WTC11 (cell line): ENCODE measurements around the gene COL13A1. TPM values are rescaled to one million over a fixed set of nuclear protein-coding genes. Genes with fewer than 3 reads are reported as not detected.

ENCODE experiments used
- ATAC-seq: fragments of 200-7000 bp; cut with Tn5 transposase; 2 replicates; pipeline ENCODE4 v1.10.0; 2021; ENCODE audit warnings: mild to moderate bottlenecking, moderate library complexity
- CTCF ChIA-PET: fragments of 300-600 bp; sonication (Branson Sonifier 250); formaldehyde crosslinking; loops from one replicate; lab custom pipeline; 2021; ENCODE audit warnings: antibody characterized with exemption; lab: Charles Lee
- POLR2A ChIA-PET: fragments of 350-600 bp; sonication (Branson Sonifier 250); formaldehyde crosslinking; loops from one replicate; lab custom pipeline; 2021; ENCODE audit warnings: antibody characterized with exemption; lab: Charles Lee
- DNase-seq: peaks from one replicate; pipeline ENCODE4 v3.0.0; 2021; ENCODE audit warnings: low spot score
- H3K27ac Mint-ChIP-seq: 2 replicates; pipeline ENCODE4 v1.8.0; 2021; ENCODE audit warnings: mixed read lengths
- H3K27me3 Mint-ChIP-seq: 2 replicates; pipeline ENCODE4 v1.8.0; 2021; ENCODE audit warnings: low read depth, mild to moderate bottlenecking, moderate library complexity, mixed read lengths
- H3K36me3 Mint-ChIP-seq: 2 replicates; pipeline ENCODE4 v1.8.0; 2021; ENCODE audit warnings: mixed read lengths
- H3K4me1 Mint-ChIP-seq: 2 replicates; pipeline ENCODE4 v1.8.0; 2022; ENCODE audit warnings: mixed read lengths
- H3K4me3 Mint-ChIP-seq: 2 replicates; pipeline ENCODE4 v1.8.0; 2021; ENCODE audit warnings: mild to moderate bottlenecking, moderate library complexity, mixed read lengths
- H3K9me3 Mint-ChIP-seq: 2 replicates; pipeline ENCODE4 v1.8.0; 2021; ENCODE audit warnings: mixed read lengths
- FOXK1 ChIP-seq: sonication (generic); formaldehyde crosslinking; IDR thresholded peaks from 2 replicates; pipeline ENCODE4 v1.8.0; 2022; ENCODE audit warnings: mild to moderate bottlenecking, moderate library complexity, missing genetic modification reagents
- NFYB ChIP-seq: sonication (generic); formaldehyde crosslinking; conservative IDR thresholded peaks from 2 replicates; pipeline ENCODE4 v1.8.0; 2022; ENCODE audit warnings: low read depth, missing genetic modification reagents
- NR2C2 ChIP-seq: sonication (generic); formaldehyde crosslinking; IDR thresholded peaks from 2 replicates; pipeline ENCODE4 v1.8.0; 2022; ENCODE audit warnings: mild to moderate bottlenecking, missing genetic modification reagents
- ZNF138 ChIP-seq: sonication (generic); formaldehyde crosslinking; conservative IDR thresholded peaks from 2 replicates; pipeline ENCODE4 v1.8.1; 2022; ENCODE audit warnings: mild to moderate bottlenecking, moderate library complexity, missing genetic modification reagents
- ZNF423 ChIP-seq: fragments of 250-450 bp; sonication (Bioruptor Pico); IDR thresholded peaks from 2 replicates; pipeline ENCODE4 v2.1.2; 2022; ENCODE audit warnings: mild to moderate bottlenecking, moderate library complexity
- total RNA-seq: library from RNA; stranded (reverse); gene quantifications from 3 replicates; pipeline ENCODE4 v1.2.3, GENCODE V29; 2021
- TF ChIP-seq, protein P1 (sequence below): sonication (generic); formaldehyde crosslinking; IDR thresholded peaks from 2 replicates; pipeline ENCODE4 v1.8.0; 2022; ENCODE audit warnings: missing genetic modification reagents
- TF ChIP-seq, protein P2 (sequence below): sonication (generic); formaldehyde crosslinking; IDR thresholded peaks from 2 replicates; pipeline ENCODE4 v1.8.0; 2023; ENCODE audit warnings: missing genetic modification reagents
- TF ChIP-seq, protein P3 (sequence below): fragments of 250-450 bp; sonication (Bioruptor Pico); IDR thresholded peaks from 2 replicates; pipeline ENCODE4 v1.8.0; 2021; ENCODE audit warnings: mild to moderate bottlenecking
- TF ChIP-seq, protein P4 (sequence below): fragments of 250-450 bp; sonication (Bioruptor Pico); IDR thresholded peaks from 2 replicates; pipeline ENCODE4 v1.9.0; 2021; ENCODE audit warnings: mild to moderate bottlenecking
- TF ChIP-seq, protein P5 (sequence below): fragments of 200-600 bp; IDR thresholded peaks from 2 replicates; pipeline ENCODE4 v1.8.0; 2022; ENCODE audit warnings: antibody characterized with exemption
- TF ChIP-seq, protein P6 (sequence below): sonication (generic); formaldehyde crosslinking; IDR thresholded peaks from 2 replicates; pipeline ENCODE4 v1.8.1; 2022; ENCODE audit warnings: missing genetic modification reagents, borderline replicate concordance

Gene COL13A1
- total RNA-seq, 1 experiment from 2014 or later, result 7.1 TPM

DNA sequence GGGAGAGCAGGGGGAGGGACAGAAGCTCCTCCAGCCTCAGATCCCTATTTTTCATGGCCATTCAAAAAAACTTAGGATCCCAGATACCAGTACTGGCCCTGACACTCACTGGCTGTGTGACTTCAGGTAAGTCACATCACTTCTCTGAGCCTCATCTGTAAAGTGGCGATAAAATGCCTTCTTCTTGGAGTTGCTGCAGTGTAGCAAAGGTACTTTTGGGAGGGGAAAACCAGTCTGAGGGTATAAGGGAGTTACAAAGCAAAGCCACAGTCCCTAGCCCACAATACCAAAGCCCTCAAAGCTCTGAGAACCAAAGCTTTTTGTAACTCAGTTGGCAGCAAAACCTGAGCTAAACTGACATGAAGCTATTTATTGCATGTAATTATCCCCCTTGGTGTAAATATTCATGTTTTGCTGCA lies 43.4 kb upstream of the COL13A1 start:
- Mint-ChIP-seq H3K27ac (no peak overlapping the region; the same call in 1 of the 2 replicates), H3K9me3 (no peaks in the 10 kb centered on the region), H3K4me1 (no peaks in the 10 kb centered on the region), H3K36me3 (no peaks in the 10 kb centered on the region), H3K27me3 (peaks cover 4% of the 10 kb centered on the region), H3K4me3 (no peak overlapping the region)
- POLR2A ChIA-PET, result no interaction called here
- CTCF ChIA-PET, result interaction anchor here (1.3 to 3.1 kb wide), 5 partner anchors 9 to 200 kb away, joined by 3 to 9 read pairs (median 6); no protein-coding TSS in a partner anchor
- TF ChIP-seq FOXK1 (CRISPR knock-in tag) (no peak), NFYB (CRISPR knock-in tag) (no peak), ZNF138 (CRISPR knock-in tag) (no peak), NR2C2 (no peak), ZNF423 (CRISPR knock-in tag) (no peak)
- TF ChIP-seq, protein P1, sequence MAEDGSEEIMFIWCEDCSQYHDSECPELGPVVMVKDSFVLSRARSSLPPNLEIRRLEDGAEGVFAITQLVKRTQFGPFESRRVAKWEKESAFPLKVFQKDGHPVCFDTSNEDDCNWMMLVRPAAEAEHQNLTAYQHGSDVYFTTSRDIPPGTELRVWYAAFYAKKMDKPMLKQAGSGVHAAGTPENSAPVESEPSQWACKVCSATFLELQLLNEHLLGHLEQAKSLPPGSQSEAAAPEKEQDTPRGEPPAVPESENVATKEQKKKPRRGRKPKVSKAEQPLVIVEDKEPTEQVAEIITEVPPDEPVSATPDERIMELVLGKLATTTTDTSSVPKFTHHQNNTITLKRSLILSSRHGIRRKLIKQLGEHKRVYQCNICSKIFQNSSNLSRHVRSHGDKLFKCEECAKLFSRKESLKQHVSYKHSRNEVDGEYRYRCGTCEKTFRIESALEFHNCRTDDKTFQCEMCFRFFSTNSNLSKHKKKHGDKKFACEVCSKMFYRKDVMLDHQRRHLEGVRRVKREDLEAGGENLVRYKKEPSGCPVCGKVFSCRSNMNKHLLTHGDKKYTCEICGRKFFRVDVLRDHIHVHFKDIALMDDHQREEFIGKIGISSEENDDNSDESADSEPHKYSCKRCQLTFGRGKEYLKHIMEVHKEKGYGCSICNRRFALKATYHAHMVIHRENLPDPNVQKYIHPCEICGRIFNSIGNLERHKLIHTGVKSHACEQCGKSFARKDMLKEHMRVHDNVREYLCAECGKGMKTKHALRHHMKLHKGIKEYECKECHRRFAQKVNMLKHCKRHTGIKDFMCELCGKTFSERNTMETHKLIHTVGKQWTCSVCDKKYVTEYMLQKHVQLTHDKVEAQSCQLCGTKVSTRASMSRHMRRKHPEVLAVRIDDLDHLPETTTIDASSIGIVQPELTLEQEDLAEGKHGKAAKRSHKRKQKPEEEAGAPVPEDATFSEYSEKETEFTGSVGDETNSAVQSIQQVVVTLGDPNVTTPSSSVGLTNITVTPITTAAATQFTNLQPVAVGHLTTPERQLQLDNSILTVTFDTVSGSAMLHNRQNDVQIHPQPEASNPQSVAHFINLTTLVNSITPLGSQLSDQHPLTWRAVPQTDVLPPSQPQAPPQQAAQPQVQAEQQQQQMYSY (CRISPR knock-in tag), result no peak
- TF ChIP-seq, protein P2, sequence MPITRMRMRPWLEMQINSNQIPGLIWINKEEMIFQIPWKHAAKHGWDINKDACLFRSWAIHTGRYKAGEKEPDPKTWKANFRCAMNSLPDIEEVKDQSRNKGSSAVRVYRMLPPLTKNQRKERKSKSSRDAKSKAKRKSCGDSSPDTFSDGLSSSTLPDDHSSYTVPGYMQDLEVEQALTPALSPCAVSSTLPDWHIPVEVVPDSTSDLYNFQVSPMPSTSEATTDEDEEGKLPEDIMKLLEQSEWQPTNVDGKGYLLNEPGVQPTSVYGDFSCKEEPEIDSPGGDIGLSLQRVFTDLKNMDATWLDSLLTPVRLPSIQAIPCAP (CRISPR knock-in tag), result no peak
- TF ChIP-seq, protein P3, sequence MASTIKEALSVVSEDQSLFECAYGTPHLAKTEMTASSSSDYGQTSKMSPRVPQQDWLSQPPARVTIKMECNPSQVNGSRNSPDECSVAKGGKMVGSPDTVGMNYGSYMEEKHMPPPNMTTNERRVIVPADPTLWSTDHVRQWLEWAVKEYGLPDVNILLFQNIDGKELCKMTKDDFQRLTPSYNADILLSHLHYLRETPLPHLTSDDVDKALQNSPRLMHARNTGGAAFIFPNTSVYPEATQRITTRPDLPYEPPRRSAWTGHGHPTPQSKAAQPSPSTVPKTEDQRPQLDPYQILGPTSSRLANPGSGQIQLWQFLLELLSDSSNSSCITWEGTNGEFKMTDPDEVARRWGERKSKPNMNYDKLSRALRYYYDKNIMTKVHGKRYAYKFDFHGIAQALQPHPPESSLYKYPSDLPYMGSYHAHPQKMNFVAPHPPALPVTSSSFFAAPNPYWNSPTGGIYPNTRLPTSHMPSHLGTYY (CRISPR knock-in tag), result no peak
- TF ChIP-seq, protein P4, sequence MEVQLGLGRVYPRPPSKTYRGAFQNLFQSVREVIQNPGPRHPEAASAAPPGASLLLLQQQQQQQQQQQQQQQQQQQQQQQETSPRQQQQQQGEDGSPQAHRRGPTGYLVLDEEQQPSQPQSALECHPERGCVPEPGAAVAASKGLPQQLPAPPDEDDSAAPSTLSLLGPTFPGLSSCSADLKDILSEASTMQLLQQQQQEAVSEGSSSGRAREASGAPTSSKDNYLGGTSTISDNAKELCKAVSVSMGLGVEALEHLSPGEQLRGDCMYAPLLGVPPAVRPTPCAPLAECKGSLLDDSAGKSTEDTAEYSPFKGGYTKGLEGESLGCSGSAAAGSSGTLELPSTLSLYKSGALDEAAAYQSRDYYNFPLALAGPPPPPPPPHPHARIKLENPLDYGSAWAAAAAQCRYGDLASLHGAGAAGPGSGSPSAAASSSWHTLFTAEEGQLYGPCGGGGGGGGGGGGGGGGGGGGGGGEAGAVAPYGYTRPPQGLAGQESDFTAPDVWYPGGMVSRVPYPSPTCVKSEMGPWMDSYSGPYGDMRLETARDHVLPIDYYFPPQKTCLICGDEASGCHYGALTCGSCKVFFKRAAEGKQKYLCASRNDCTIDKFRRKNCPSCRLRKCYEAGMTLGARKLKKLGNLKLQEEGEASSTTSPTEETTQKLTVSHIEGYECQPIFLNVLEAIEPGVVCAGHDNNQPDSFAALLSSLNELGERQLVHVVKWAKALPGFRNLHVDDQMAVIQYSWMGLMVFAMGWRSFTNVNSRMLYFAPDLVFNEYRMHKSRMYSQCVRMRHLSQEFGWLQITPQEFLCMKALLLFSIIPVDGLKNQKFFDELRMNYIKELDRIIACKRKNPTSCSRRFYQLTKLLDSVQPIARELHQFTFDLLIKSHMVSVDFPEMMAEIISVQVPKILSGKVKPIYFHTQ (CRISPR knock-in tag), result no peak
- DNase-seq (no peak), ATAC-seq (no peak)

DNA sequence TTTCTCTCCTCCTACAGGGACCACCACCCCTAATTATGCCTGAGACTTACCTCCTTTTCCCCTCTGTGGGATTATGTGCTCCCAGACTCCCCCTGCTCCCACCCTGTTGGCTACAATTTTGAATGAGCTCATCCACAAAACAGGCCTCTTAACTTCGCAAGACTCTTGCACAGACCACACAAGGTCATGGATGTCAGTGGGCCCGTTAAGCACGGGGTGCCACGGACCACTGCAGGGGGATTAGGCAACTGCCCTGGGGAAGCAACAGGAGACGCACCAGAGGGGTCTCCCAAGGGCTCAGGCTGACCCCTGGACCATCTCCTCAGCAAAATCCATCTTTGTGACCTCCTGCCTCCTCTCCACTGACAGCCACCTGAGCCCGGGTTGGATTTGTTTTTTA lies 42.1 kb upstream of the COL13A1 start:
- CTCF ChIA-PET, result interaction anchor here (0.7 to 3.1 kb wide), 5 partner anchors 8 to 155 kb away, joined by 3 to 9 read pairs (median 3); no protein-coding TSS in a partner anchor

More for the DNA sequence above, 42.1 kb upstream of the COL13A1 start:
- H3K9me3 Mint-ChIP-seq, result no peaks in the 10 kb centered on the region
- no peak for ATAC-seq
- no peak overlapping the region for H3K27ac Mint-ChIP-seq
- DNase-seq, result no peak
- no peaks in the 10 kb centered on the region for H3K4me1 Mint-ChIP-seq
- H3K4me3 Mint-ChIP-seq, result no peak overlapping the region
- TF ChIP-seq, protein P5, sequence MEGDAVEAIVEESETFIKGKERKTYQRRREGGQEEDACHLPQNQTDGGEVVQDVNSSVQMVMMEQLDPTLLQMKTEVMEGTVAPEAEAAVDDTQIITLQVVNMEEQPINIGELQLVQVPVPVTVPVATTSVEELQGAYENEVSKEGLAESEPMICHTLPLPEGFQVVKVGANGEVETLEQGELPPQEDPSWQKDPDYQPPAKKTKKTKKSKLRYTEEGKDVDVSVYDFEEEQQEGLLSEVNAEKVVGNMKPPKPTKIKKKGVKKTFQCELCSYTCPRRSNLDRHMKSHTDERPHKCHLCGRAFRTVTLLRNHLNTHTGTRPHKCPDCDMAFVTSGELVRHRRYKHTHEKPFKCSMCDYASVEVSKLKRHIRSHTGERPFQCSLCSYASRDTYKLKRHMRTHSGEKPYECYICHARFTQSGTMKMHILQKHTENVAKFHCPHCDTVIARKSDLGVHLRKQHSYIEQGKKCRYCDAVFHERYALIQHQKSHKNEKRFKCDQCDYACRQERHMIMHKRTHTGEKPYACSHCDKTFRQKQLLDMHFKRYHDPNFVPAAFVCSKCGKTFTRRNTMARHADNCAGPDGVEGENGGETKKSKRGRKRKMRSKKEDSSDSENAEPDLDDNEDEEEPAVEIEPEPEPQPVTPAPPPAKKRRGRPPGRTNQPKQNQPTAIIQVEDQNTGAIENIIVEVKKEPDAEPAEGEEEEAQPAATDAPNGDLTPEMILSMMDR, result no peak
- TF ChIP-seq, protein P6, sequence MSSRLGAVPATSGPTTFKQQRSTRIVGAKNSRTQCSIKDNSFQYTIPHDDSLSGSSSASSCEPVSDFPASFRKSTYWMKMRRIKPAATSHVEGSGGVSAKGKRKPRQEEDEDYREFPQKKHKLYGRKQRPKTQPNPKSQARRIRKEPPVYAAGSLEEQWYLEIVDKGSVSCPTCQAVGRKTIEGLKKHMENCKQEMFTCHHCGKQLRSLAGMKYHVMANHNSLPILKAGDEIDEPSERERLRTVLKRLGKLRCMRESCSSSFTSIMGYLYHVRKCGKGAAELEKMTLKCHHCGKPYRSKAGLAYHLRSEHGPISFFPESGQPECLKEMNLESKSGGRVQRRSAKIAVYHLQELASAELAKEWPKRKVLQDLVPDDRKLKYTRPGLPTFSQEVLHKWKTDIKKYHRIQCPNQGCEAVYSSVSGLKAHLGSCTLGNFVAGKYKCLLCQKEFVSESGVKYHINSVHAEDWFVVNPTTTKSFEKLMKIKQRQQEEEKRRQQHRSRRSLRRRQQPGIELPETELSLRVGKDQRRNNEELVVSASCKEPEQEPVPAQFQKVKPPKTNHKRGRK (CRISPR knock-in tag), result no peak
- TF ChIP-seq, all 79 proteins: peak for 0
- POLR2A ChIA-PET, result no interaction called here
- H3K36me3 Mint-ChIP-seq, result no peaks in the 10 kb centered on the region
- no peaks in the 10 kb centered on the region; the same call in 1 of the 2 replicates for H3K27me3 Mint-ChIP-seq
